ENCODE results near the gene CST3. TPM values are rescaled to one million over a fixed set of nuclear protein-coding genes. Genes with fewer than 3 reads are reported as not detected.
"Not testable (repeated sequence)": the region's sequence is repeated elsewhere in the genome, so short reads cannot be mapped to it uniquely, and the experiment has no call there.

Gene CST3
- total and polyA plus RNA-seq, 5 donors, result 785 to 1,076 (median 963) TPM

DNA sequence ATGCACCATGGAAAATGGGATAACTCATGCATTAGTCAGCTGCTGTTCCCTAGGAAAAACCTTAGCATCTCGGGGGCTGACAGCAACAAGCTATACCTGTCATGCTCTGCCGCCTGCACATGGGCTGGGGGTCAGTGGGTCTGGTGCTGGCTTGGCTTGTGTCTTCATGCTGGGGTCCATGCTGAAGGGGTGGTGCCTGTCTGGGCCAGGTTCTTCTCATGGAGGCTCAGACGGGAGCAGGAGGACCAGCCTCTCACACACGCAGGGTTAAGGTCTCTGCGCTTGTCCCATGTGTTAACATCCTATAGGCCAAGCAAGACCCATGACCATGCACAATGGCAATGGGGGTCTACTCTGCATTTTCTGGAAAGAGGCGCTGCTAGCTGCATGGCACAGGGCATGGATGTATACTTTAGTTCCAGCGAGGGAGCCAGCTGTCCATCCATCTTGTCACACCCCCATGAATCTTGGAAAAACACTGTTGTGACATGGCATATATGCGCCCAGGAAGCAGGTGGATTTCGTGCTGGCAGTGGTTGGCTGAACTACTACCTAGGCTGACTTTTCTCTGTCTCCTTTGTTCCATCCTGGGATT lies 24.6 kb upstream of the CST3 start:
- ATAC-seq, result no peak
- Histone ChIP-seq H3K4me3 (ENCODE audit: low read length) (no peak overlapping the region), H3K27ac (ENCODE audit: low read length) (no peak overlapping the region), H3K9me3 (ENCODE audit: control insufficient read depth, low read length) (no peaks in the 10 kb centered on the region), H3K27me3 (ENCODE audit: control insufficient read depth, insufficient read depth) (no peaks in the 10 kb centered on the region), H3K4me1 (ENCODE audit: control insufficient read depth, insufficient read depth, low read length) (no peaks in the 10 kb centered on the region)
- intact Hi-C loops (cut with DNase I), result no loop called here
- no peak for DNase-seq
- 94% methylated on average over 9 of the region's 9 CpGs for WGBS

- intact Hi-C loops (cut with DNase I), result no loop called here
- 89% methylated on average over 6 of the region's 6 CpGs for WGBS
- H3K27ac ChIP-seq (ENCODE audit: low read length), result no peak overlapping the region
Observed at GRCh38 chr20:23661002-23661429, 23.3 kb upstream of the CST3 start.

DNA sequence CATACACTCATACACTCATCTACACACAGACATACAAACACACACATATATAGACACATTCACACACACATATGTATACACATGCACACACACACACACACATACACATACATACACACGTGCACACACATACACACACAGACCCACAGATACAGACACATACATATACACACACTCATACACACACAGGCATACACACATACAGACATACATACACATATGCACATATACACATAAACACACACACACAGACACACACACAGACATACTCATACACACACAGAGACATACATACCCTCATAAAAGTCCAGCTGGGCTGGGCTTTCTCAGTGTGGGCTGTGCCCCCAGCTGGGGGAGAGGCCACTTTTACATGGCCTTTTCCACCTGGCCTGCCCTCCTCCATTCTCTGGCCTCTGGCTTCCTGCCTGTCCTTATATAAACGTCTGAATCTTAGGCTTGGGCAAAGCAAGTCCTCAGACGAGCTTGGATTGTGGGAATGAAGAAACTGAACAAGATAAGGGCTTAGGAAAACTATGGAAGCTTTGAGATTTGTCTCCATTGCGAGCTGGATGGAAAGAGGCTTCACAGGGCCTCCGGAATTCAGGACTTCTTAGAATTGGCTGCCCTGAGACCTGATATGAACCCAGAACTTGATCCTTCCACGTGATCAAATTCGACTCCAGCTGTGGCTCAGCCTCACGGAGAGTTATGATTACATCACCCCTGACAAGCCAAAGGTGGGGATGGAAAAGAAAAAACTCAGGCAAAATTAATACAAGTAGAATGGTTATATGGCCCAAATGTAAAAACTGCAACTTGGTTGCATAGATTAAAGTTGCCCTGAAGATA lies 22.5 kb upstream of the CST3 start:
- ATAC-seq (peak; percentile 49 to 76), DNase-seq (peak in 2 of 3 donors; percentile 38 to 67)

More at GRCh38 chr20:23661002-23661429, 23.3 kb upstream of the CST3 start:
- Histone ChIP-seq H3K9me3 (ENCODE audit: control insufficient read depth, low read length) (no peaks in the 10 kb centered on the region), H3K27me3 (ENCODE audit: control insufficient read depth, insufficient read depth) (no peaks in the 10 kb centered on the region), H3K4me1 (ENCODE audit: control insufficient read depth, insufficient read depth, low read length) (no peaks in the 10 kb centered on the region), H3K4me3 (ENCODE audit: low read length) (no peak overlapping the region)
- DNase-seq (no peak), ATAC-seq (no peak)

GRCh38 chr20:23659610-23659988 lies 21.8 kb upstream of the CST3 start:
- H3K27ac ChIP-seq (ENCODE audit: low read length); H3K9me3 ChIP-seq (ENCODE audit: control insufficient read depth, low read length); intact Hi-C loops (cut with DNase I); ATAC-seq; DNase-seq; H3K4me3 ChIP-seq (ENCODE audit: low read length); H3K27me3 ChIP-seq (ENCODE audit: control insufficient read depth, insufficient read depth); H3K4me1 ChIP-seq (ENCODE audit: control insufficient read depth, insufficient read depth, low read length): not testable (repeated sequence)
- WGBS, result 93% methylated on average over 2 of the region's 2 CpGs

More for the DNA sequence above, 22.5 kb upstream of the CST3 start:
- H3K27ac ChIP-seq (ENCODE audit: low read length), result peak overlapping the region; percentile 68
- no peaks in the 10 kb centered on the region for H3K4me1 ChIP-seq (ENCODE audit: control insufficient read depth, insufficient read depth, low read length)
- no peaks in the 10 kb centered on the region for H3K9me3 ChIP-seq (ENCODE audit: control insufficient read depth, low read length)
- intact Hi-C loops (cut with DNase I), result no loop called here
- WGBS, result 45% methylated on average over 8 of the region's 8 CpGs
- H3K4me3 ChIP-seq (ENCODE audit: low read length), result no peak overlapping the region
- H3K27me3 ChIP-seq (ENCODE audit: control insufficient read depth, insufficient read depth), result no peaks in the 10 kb centered on the region

DNA sequence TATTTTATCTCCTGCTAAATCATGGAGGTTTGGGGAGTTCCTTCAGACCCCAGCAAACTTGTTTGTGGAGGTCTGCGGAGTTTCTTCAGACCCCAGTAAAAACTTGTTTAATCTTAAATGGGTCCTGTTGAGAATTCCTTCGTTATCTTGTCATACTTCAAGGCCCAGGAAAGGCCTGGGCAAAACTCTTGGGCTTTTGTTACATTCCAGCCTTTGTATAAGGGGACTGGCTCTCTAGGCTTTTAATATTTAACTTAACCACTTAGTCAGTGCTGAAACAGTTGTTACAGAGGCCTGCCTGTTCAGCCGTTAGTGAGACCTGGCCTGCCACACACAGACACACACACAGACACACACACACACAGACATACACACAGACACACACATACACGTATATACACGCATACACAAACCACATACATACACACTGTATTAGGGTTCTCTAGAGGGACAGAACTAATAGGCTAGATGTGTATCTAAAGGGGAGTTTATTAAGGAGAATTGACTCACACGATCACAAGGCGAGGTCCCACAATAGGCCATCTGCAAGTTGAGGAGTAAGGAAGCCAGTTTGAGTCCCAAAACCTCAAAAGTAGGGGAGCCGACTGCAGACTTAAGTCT lies 21.3 kb upstream of the CST3 start:
- 91% methylated on average over 8 of the region's 8 CpGs for WGBS

GRCh38 chr20:23658336-23658735 lies 20.6 kb upstream of the CST3 start:
- ATAC-seq (no peak), DNase-seq (no peak)
- intact Hi-C loops (cut with DNase I), result no loop called here
- Histone ChIP-seq H3K9me3 (ENCODE audit: control insufficient read depth, low read length) (no peaks in the 10 kb centered on the region), H3K27me3 (ENCODE audit: control insufficient read depth, insufficient read depth) (no peaks in the 10 kb centered on the region), H3K4me3 (ENCODE audit: low read length) (no peak overlapping the region), H3K4me1 (ENCODE audit: control insufficient read depth, insufficient read depth, low read length) (peaks cover 5% of the 10 kb centered on the region), H3K27ac (ENCODE audit: low read length) (no peak overlapping the region)
- 65% methylated on average over 2 of the region's 2 CpGs for WGBS

More for the DNA sequence above, 21.3 kb upstream of the CST3 start:
- Histone ChIP-seq H3K4me1 (ENCODE audit: control insufficient read depth, insufficient read depth, low read length) (peaks cover 3% of the 10 kb centered on the region), H3K9me3 (ENCODE audit: control insufficient read depth, low read length) (no peaks in the 10 kb centered on the region), H3K27ac (ENCODE audit: low read length) (no peak overlapping the region), H3K27me3 (ENCODE audit: control insufficient read depth, insufficient read depth) (no peaks in the 10 kb centered on the region), H3K4me3 (ENCODE audit: low read length) (no peak overlapping the region)
- intact Hi-C loops (cut with DNase I), result no loop called here
- no peak for DNase-seq
- ATAC-seq, result no peak

DNA sequence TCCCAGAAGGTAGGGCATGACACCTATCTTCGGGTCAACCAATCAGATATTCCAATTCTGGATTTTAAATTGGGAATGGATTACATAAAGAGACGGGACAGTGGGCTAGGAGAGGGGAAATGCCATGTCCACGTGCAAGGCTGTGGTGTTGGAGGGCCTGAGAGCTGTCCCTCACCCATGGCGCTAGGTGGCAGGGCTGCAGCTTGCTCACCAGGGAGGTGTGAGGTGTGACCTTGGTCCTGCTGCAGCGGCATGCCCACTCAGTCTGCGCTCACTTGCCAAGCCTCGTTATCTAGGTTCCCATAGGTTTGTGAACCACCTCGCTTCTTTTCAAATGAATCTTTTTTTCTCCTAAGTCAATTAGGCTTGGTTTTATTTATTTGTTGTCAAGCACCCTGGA lies 19.4 kb upstream of the CST3 start:
- H3K4me1 ChIP-seq (ENCODE audit: control insufficient read depth, insufficient read depth, low read length), result peaks cover 5% of the 10 kb centered on the region
- no peak overlapping the region for H3K4me3 ChIP-seq (ENCODE audit: low read length)
- H3K9me3 ChIP-seq (ENCODE audit: control insufficient read depth, low read length), result no peaks in the 10 kb centered on the region
- H3K27ac ChIP-seq (ENCODE audit: low read length), result no peak overlapping the region
- H3K27me3 ChIP-seq (ENCODE audit: control insufficient read depth, insufficient read depth), result no peaks in the 10 kb centered on the region
- DNase-seq (peak in 1 of 3 donors; percentile 46), ATAC-seq (no peak)
- 78% methylated on average over 8 of the region's 8 CpGs for WGBS
- intact Hi-C loops (cut with DNase I), result no loop called here

- DNase-seq (peak in 2 of 3 donors; percentile 70 to 75), ATAC-seq (peak; percentile 50 to 61)
- 58% methylated on average over 10 of the region's 10 CpGs for WGBS
- peak overlapping the region; percentile 21 for H3K27ac ChIP-seq (ENCODE audit: low read length)
- intact Hi-C loops (cut with DNase I), result no loop called here
- no peaks in the 10 kb centered on the region for H3K9me3 ChIP-seq (ENCODE audit: control insufficient read depth, low read length)
- H3K4me1 ChIP-seq (ENCODE audit: control insufficient read depth, insufficient read depth, low read length), result peaks cover 5% of the 10 kb centered on the region
- H3K27me3 ChIP-seq (ENCODE audit: control insufficient read depth, insufficient read depth), result no peaks in the 10 kb centered on the region
- no peak overlapping the region for H3K4me3 ChIP-seq (ENCODE audit: low read length)
Observed at GRCh38 chr20:23656372-23656771, 18.6 kb upstream of the CST3 start.

- intact Hi-C loops (cut with DNase I), result no loop called here
- ATAC-seq (peak; percentile 81 to 87), DNase-seq (peak; percentile 71 to 91 (median 91))
- peak overlapping the region; percentile 72 for H3K27ac ChIP-seq (ENCODE audit: low read length)
- H3K9me3 ChIP-seq (ENCODE audit: control insufficient read depth, low read length), result no peaks in the 10 kb centered on the region
- peaks cover 5% of the 10 kb centered on the region for H3K4me1 ChIP-seq (ENCODE audit: control insufficient read depth, insufficient read depth, low read length)
- 24% methylated on average over 23 of the region's 23 CpGs for whole genome bisulfite sequencing
- H3K27me3 ChIP-seq (ENCODE audit: control insufficient read depth, insufficient read depth), result no peaks in the 10 kb centered on the region
- H3K4me3 ChIP-seq (ENCODE audit: low read length), result no peak overlapping the region
Observed at GRCh38 chr20:23655491-23656211, 17.9 kb upstream of the CST3 start.

DNA sequence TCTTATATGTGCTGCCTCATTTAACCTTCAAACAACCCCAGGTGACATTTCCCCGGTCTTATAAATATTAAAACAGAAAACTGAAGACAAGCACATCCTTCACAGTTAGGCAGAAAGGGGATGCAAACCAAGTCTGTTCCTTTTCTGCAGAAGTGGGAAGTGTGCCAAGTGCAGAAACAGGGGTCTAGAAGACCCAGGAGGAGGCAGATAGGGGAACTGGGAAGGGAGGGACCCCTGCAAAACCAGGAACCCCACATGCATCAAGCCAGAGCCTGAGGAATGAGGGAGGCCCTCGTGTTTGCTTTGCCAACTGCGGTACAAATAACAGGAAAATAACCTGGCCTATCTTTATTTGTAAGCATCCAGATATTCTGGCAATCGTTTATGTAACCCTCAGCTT lies 17.0 kb upstream of the CST3 start:
- Histone ChIP-seq H3K4me3 (ENCODE audit: low read length) (no peak overlapping the region), H3K4me1 (ENCODE audit: control insufficient read depth, insufficient read depth, low read length) (peaks cover 5% of the 10 kb centered on the region), H3K27ac (ENCODE audit: low read length) (peak overlapping the region; percentile 6), H3K9me3 (ENCODE audit: control insufficient read depth, low read length) (no peaks in the 10 kb centered on the region), H3K27me3 (ENCODE audit: control insufficient read depth, insufficient read depth) (no peaks in the 10 kb centered on the region)
- DNase-seq, result peak in 1 of 3 donors; percentile 49
- WGBS, result 43% methylated on average over 4 of the region's 4 CpGs
- no peak for ATAC-seq
- intact Hi-C loops (cut with DNase I), result no loop called here

All from right cardiac atrium (tissue), 5 donors.